Right forelimb (tissue), 1 donor: ENCODE results near the gene MYBPC3.

Experiments
- DNase-seq: peaks from one replicate; pipeline ENCODE4 v3.0.0-alpha.2; 2018

MYBPC3 gene

GRCh38 chr11:47352556-47352955 is at the start of gene MYBPC3:
MYBPC3 (minus strand) TSS chr11:47352702; CDS start chr11:47352647, 55 bp downstream.
- no peak for DNase-seq

- DNase-seq, result no peak
Observed at GRCh38 chr11:47400768-47401279, 48.3 kb upstream of the MYBPC3 start.

GRCh38 chr11:47399860-47400767 is 47.6 kb upstream of the MYBPC3 start:
- DNase-seq, result no peak

DNA sequence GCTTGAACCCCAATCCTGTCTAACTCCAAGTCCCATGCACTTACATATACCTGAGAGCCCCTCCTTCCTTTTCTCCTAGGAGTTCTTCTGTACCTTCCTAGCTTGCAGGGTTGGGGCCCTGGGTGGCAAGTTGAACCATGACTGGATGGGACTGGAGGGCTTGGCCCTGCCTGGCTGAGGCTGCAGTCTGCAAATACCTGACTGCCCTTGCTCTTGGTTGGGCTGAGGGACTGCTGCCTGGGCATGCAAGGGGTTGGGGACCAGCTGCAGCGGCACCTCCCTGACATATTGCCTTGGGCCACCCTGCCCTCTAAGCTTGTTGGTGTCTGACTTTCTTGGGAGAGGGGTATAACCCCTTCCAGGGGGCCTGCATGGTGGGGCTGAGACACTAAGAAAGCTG is 46.0 kb upstream of the MYBPC3 start:
- no peak for DNase-seq

DNA sequence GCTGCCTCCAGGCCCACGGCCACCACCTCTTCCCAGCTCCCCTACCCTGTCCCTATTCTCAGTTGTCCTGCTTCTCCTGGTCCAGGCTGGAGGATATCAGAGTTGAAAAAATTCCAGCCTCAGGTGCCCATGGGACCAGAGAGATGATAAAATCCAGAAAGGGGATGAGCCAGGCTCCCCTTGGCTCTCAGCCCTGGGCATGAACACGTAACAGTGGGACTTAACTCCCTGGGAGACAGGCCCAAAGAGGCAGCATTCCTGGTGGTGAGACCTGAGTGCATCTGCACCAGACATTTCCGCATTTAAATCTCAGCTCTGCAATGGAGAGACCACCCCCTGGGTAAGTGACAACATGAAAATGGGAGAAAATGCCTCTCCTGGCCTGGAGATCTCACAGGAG is 45.5 kb upstream of the MYBPC3 start:
- DNase-seq, result no peak

GRCh38 chr11:47396049-47396320 is 43.5 kb upstream of the MYBPC3 start:
- DNase-seq, result no peak

DNA sequence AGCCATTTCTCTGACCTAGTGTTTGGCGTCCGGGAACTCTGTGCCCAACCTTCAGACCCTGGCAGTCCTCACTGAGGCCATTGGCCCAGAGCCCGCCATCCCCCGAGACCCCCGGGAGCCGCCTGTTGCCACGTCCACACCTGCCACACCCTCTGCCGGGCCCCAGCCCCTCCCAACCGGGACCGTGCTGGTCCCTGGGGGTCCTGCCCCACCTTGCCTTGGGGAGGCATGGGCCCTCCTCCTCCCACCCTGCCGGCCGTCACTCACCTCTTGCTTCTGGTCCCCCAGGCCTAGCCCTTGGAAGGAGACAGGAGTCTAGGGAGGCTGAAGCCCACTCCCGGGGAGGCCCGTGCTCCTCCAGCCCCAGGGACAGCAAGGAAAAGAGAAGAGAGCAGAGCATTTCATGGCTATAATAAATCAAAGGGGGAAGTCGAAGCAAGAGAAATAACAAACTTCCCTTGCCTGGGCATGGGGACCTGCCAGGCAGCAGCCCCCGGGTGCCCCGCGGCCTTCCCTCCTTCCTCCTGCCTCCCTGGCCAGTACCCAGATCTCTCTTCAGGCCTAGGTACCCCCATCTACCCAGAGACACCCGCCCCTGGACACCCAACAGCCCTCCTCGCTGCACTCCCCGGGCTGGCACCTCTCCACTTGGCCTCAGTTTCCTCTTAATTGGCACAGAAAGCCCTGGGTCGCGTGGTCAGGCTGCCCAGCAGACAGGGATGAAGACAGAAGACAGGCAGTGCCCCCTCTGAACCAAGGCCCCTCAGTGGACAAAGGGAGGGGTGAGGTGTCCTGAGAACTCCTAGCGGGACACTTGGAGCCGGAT is 42.9 kb upstream of the MYBPC3 start:
- no peak for DNase-seq

- no peak for DNase-seq
Observed at GRCh38 chr11:47394322-47395222, 42.1 kb upstream of the MYBPC3 start.

DNA sequence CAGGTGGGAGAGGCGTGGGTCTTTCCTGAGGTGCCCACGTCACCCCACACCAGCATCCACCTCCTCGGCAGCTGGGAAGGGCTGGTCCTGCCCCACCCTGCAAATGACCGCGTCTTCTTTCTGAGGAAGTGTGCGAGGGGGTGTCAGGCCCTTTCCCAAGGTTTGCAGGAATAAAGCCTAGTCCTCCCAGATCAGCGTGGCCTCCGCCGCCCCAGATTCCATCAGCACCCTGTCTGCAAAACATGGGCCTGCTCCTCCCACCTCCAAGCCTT is 41.5 kb upstream of the MYBPC3 start:
- no peak for DNase-seq

DNA sequence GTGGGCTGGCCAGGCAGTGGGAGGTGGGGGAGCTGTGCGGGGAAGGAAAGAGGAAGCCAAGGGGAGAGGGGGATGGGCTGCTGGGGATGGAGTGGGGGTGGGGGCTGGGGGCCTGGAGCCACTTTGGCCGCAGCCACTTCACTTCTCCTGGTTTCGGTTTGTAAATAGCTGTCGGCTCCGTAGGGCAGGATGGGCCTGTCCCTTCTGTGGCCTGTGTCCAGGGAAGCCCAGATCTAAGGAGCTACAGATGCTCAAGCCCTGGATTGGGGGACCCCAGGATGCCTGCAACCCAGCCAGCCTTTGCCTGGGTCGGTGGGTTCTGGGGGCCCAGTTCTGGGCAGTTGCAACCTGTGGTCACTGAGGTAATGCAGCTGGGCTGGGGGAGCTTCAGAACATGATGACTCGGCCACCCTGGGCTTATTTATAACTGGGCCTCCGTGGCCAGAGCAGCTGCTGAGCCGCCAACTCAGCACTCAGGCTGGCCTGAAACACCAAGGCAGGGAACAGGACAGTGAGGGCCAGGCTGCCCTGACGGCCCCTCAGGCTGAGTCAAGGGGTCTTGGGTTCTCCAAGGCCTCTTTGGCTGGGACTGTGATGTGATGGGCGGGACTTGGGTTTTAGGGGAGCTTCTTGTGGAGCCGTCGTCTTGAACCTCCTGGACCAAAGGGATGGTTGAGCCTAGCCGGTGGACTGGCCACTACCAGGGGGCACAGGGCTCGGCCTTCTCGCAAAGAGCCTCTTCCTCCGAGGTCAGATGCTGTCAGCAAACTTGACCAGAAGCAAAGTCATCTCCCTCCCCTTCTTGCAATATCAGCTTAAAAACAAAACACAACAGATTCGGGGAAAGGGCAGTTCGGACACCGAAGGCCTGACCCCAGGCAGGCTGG is 40.9 kb upstream of the MYBPC3 start:
- no peak for DNase-seq

DNA sequence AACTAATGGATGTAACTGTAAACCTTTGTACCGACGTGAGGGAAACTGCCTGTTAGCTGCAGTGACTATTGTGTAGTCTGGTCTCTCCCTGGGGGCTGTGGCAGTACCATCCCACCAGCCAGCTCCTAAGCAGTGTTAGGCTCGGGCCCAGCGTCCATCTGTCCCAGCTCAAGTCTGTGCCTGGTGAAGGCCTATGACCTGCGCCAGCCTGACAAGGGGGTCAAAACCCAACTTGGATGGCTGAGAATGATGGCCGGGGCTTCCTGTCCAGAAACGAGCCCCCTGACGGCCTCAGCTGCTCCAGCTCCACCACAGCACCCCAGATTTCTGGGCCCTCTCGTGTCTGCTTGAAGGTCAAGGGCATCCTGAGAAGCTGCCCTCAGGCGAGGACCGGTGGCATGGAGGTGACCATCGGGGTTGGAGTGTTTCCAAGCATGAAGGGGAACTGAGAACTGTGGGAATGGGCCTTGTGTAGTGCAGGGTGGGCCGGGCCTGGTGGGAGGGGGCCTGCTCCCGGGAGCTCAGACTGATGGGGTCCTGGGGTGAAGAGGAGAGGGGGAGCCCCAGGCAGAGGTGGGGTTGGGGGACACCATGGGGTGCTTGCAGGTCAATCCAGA is 40.2 kb upstream of the MYBPC3 start:
- DNase-seq, result no peak

DNA sequence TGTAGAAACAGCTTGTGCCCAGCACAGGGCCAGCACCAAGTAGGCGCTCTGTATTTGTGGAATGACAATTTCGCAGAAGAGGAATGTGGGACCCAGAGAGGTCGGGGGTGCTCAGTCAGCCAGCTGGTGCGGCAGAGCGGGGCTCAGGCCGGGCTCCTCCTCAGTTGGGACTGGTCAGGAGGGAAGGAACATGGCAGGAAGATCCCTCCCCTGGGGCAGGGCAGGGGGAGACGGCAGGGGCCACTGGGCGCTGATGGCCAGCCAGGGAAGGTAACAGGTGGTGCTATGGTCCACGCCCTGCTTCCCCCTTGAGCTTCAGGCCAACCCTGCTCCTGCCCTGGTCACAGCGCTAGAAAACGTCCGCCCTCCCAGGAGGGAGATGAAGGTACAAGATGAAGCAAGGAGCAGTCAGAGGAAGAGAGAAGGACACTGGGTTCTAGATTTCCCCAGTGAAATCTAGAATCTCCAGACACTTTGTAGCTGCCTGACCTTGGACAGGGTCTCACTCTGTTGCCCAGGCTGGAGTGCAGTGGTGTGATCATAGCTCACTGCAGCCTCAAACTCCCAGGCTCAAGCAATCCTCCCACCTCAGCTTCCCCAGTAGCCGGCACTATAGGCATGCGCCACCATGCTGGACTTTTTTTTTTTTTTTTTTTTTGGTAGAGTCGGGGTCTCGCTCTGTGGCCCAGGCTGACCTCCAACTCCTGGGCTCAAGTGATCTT is 39.4 kb upstream of the MYBPC3 start:
- no peak for DNase-seq

DNA sequence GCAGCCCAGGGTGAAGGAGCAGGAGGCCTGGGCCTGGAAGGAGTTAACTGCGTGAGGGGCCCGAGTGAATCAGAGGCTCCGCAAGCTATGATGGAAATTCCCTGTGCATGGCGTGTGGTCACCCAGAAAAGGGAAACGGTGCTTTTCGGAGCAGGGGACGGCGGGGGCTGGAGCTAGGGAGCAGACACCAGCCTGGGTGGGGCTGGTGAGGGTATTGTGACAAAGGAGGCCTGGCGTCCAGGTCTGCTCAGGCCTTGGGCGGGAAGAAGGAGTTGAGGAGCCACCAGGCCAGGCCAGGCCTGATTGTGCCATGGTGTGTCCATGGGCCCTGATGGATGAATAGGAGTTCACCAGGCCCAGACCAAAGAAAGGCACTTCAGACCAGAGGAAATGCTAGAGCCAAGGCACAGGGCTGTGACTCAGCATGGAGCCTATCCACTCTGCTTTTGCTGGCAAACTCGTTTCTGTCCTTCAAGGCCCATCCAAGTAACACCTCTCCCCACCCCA is 38.6 kb upstream of the MYBPC3 start:
- no peak for DNase-seq

DNA sequence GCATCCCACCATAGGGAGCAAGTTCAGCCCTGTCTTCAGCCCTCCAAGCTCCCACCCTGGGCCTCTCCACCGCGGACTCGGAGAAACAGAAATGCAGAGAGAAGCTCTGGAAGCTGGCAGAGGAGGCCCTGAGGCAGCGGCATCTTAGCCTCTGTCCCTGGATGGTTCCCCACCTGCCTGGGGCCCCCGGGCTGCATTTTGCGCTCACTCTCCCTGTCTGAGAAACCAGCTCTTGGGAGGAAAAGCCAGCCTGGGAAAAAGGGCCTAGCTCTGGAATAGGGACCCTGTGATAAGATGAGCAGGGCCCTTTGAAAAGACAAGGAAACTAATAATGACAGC is 37.9 kb upstream of the MYBPC3 start:
- DNase-seq, result no peak

GRCh38 chr11:47389577-47390421 is 37.3 kb upstream of the MYBPC3 start:
- DNase-seq, result no peak

DNA sequence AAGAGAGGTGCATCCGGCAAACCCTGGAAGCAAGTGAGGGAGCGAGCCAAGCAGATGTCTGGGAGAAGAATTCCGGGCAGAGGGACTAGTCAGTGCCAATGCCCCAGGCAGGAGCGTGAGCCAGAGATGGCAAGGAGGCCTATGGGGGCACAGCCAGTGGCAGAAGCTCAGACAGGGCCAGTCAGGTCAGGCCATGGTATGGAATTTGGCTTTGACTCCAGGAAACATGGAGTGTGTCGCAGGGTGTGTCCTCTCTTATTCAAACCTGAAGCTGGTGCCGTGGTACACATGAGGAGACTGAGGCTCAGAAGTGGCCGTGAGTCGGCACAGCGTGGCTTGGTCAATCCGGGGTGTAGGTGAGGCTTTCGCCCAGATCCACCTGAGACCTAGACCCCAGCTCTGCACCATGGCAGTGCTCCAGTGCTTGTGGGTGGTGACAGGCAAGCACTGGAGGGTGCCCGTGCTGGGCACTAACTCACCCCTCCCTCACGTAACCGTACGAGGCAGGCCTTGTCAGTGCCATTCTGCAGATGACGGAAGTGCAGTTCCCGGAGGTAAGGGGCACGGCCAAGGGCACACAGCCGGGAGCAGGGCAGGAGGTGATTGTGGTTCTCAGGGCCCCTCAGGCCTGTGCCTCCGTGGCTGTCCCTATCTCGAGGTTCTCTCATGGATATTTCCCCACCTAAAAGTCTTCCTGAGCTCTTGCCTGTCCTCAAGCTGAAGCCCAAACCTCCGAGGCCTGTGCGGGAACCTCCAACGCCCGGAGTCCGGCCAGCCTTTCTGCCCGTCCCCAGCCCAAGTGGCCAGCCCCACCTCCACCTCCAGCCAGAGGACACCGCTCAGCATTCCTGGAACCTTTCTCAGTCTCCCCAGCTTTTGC is 36.4 kb upstream of the MYBPC3 start:
- no peak for DNase-seq

GRCh38 chr11:47387944-47388696 is 35.6 kb upstream of the MYBPC3 start:
- DNase-seq, result no peak

DNA sequence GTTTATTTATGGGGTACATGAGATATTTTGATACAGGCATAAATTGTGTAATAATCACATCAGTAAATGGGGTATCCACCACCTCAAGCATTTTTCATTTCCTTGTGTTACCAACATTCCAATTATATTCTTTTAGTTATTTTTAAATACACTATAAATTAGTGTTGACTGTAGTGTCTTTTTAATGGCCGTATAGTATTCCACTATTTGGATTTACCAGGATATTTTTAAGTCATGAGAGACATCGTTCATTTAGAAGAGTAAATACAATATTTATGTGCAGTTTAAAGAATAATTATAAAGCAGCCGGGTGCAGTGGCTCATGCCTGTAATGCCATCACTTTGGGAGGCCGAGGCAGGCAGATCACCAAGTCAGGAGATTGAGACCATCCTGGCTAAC is 32.0 kb upstream of the MYBPC3 start:
- no peak for DNase-seq
